Memory B cell (primary cell): ENCODE results near the gene ONECUT1.

Source experiments
- ATAC-seq: fragments of 150-1000 bp; cut with Tn5 transposase; 2 replicates; pipeline ENCODE4 v1.10.0; 2021; ENCODE audit warnings: low read depth, mild to moderate bottlenecking, moderate library complexity
- DNase-seq, 2 donors: peaks; one replicate each; pipeline ENCODE4 v3.0.0; 2022; ENCODE audit warnings: low spot score in 2 of 2
- H3K27ac Mint-ChIP-seq: one replicate; pipeline ENCODE4 v1.8.0; 2022; ENCODE audit warnings: mild to moderate bottlenecking, moderate library complexity, mixed read lengths
- H3K27me3 Mint-ChIP-seq: one replicate; pipeline ENCODE4 v1.8.0; 2022; ENCODE audit warnings: mixed read lengths
- H3K36me3 Mint-ChIP-seq: one replicate; pipeline ENCODE4 v1.8.0; 2022; ENCODE audit warnings: mild to moderate bottlenecking, mixed read lengths
- H3K4me1 Mint-ChIP-seq: one replicate; pipeline ENCODE4 v1.8.0; 2022; ENCODE audit warnings: mixed read lengths
- H3K4me3 Mint-ChIP-seq: one replicate; pipeline ENCODE4 v1.8.0; 2022; ENCODE audit warnings: mild to moderate bottlenecking, moderate library complexity, mixed read lengths
- H3K9me3 Mint-ChIP-seq: one replicate; pipeline ENCODE4 v1.8.0; 2022; ENCODE audit warnings: mixed read lengths

ONECUT1 gene

GRCh38 chr15:52790941-52791751 lies 1.0 kb upstream of the ONECUT1 start:
- DNase-seq (peak in 1 of 2 donors; percentile 38), ATAC-seq (peak; percentile 11)
- H3K36me3 Mint-ChIP-seq, result no peaks in the 10 kb centered on the region
- H3K27me3 Mint-ChIP-seq, result peaks cover 31% of the 10 kb centered on the region
- peaks cover 11% of the 10 kb centered on the region for H3K4me1 Mint-ChIP-seq
- peaks cover 6% of the 10 kb centered on the region for H3K9me3 Mint-ChIP-seq
- H3K27ac Mint-ChIP-seq, result no peak overlapping the region
- peak overlapping the region; percentile 82 for H3K4me3 Mint-ChIP-seq

- H3K36me3 Mint-ChIP-seq, result no peaks in the 10 kb centered on the region
- DNase-seq (peak in 1 of 2 donors; percentile 40), ATAC-seq (peak; percentile 44)
- H3K27me3 Mint-ChIP-seq, result peaks cover 31% of the 10 kb centered on the region
- peaks cover 6% of the 10 kb centered on the region for H3K9me3 Mint-ChIP-seq
- peaks cover 11% of the 10 kb centered on the region for H3K4me1 Mint-ChIP-seq
- H3K27ac Mint-ChIP-seq, result peak overlapping the region; percentile 84
- peak overlapping the region; percentile 82 for H3K4me3 Mint-ChIP-seq
These were observed 451 bp downstream of the ONECUT1 start for GRCh38 chr15:52789601-52790168.

- Mint-ChIP-seq H3K4me3 (peak overlapping the region; percentile 82), H3K9me3 (peaks cover 1% of the 10 kb centered on the region), H3K27me3 (peaks cover 27% of the 10 kb centered on the region), H3K4me1 (peaks cover 14% of the 10 kb centered on the region), H3K36me3 (no peaks in the 10 kb centered on the region), H3K27ac (peak overlapping the region; percentile 42)
- ATAC-seq (no peak), DNase-seq (no peak)
These were observed 1.0 kb downstream of the ONECUT1 start for GRCh38 chr15:52789008-52789600.

GRCh38 chr15:52788099-52788986 lies 1.8 kb downstream of the ONECUT1 start:
- H3K4me1 Mint-ChIP-seq, result peaks cover 14% of the 10 kb centered on the region
- peak overlapping the region; percentile 82 for H3K4me3 Mint-ChIP-seq
- ATAC-seq (no peak), DNase-seq (no peak)
- H3K27ac Mint-ChIP-seq, result peak overlapping the region; percentile 42
- H3K36me3 Mint-ChIP-seq, result no peaks in the 10 kb centered on the region
- peaks cover 26% of the 10 kb centered on the region for H3K27me3 Mint-ChIP-seq
- H3K9me3 Mint-ChIP-seq, result peaks cover 1% of the 10 kb centered on the region

GRCh38 chr15:52787549-52788098 lies 2.5 kb downstream of the ONECUT1 start:
- Mint-ChIP-seq H3K27me3 (peaks cover 21% of the 10 kb centered on the region), H3K4me3 (no peak overlapping the region), H3K4me1 (peaks cover 14% of the 10 kb centered on the region), H3K36me3 (no peaks in the 10 kb centered on the region), H3K27ac (peak overlapping the region; percentile 19), H3K9me3 (no peaks in the 10 kb centered on the region)
- ATAC-seq (no peak), DNase-seq (peak in 1 of 2 donors; percentile 28)

GRCh38 chr15:52787123-52787503 lies 3.0 kb downstream of the ONECUT1 start:
- no peak overlapping the region for H3K4me3 Mint-ChIP-seq
- no peaks in the 10 kb centered on the region for H3K9me3 Mint-ChIP-seq
- no peaks in the 10 kb centered on the region for H3K36me3 Mint-ChIP-seq
- H3K27me3 Mint-ChIP-seq, result peaks cover 21% of the 10 kb centered on the region
- H3K4me1 Mint-ChIP-seq, result peaks cover 14% of the 10 kb centered on the region
- H3K27ac Mint-ChIP-seq, result peak overlapping the region; percentile 28
- no peak for ATAC-seq
- DNase-seq, result no peak

- Mint-ChIP-seq H3K4me3 (no peak overlapping the region), H3K27me3 (peaks cover 21% of the 10 kb centered on the region), H3K36me3 (no peaks in the 10 kb centered on the region), H3K4me1 (peaks cover 14% of the 10 kb centered on the region), H3K27ac (peak overlapping the region; percentile 28), H3K9me3 (no peaks in the 10 kb centered on the region)
- DNase-seq (no peak), ATAC-seq (no peak)
These were observed 3.6 kb downstream of the ONECUT1 start for GRCh38 chr15:52786436-52787122.

- H3K27me3 Mint-ChIP-seq, result peaks cover 23% of the 10 kb centered on the region
- peaks cover 16% of the 10 kb centered on the region for H3K4me1 Mint-ChIP-seq
- DNase-seq (no peak), ATAC-seq (no peak)
- H3K27ac Mint-ChIP-seq, result peak overlapping the region; percentile 28
- no peaks in the 10 kb centered on the region for H3K36me3 Mint-ChIP-seq
- no peaks in the 10 kb centered on the region for H3K9me3 Mint-ChIP-seq
- H3K4me3 Mint-ChIP-seq, result no peak overlapping the region
These were observed 4.3 kb downstream of the ONECUT1 start for GRCh38 chr15:52785672-52786406.

- Mint-ChIP-seq H3K4me1 (peaks cover 21% of the 10 kb centered on the region), H3K27me3 (peaks cover 23% of the 10 kb centered on the region), H3K9me3 (no peaks in the 10 kb centered on the region), H3K36me3 (no peaks in the 10 kb centered on the region), H3K4me3 (no peak overlapping the region), H3K27ac (no peak overlapping the region)
- peak in 1 of 2 donors; percentile 33 for DNase-seq
- ATAC-seq, result no peak
These were observed 5.1 kb downstream of the ONECUT1 start for GRCh38 chr15:52784799-52785671.

GRCh38 chr15:52783929-52784798 lies 6.0 kb downstream of the ONECUT1 start:
- ATAC-seq (no peak), DNase-seq (peak in 1 of 2 donors; percentile 38)
- H3K27ac Mint-ChIP-seq, result peak overlapping the region; percentile 38
- peaks cover 18% of the 10 kb centered on the region for H3K27me3 Mint-ChIP-seq
- H3K36me3 Mint-ChIP-seq, result no peaks in the 10 kb centered on the region
- no peaks in the 10 kb centered on the region for H3K9me3 Mint-ChIP-seq
- peak overlapping the region; percentile 44 for H3K4me3 Mint-ChIP-seq
- peaks cover 15% of the 10 kb centered on the region for H3K4me1 Mint-ChIP-seq

- H3K9me3 Mint-ChIP-seq, result no peaks in the 10 kb centered on the region
- H3K4me3 Mint-ChIP-seq, result no peak overlapping the region
- H3K4me1 Mint-ChIP-seq, result peaks cover 12% of the 10 kb centered on the region
- peaks cover 18% of the 10 kb centered on the region for H3K27me3 Mint-ChIP-seq
- DNase-seq, result no peak
- H3K27ac Mint-ChIP-seq, result peak overlapping the region; percentile 38
- ATAC-seq, result no peak
- H3K36me3 Mint-ChIP-seq, result no peaks in the 10 kb centered on the region
These were observed 6.8 kb downstream of the ONECUT1 start for GRCh38 chr15:52783191-52783829.
